MM.1S (cell line): ENCODE measurements around the gene SORBS2.

Experiments used
- EZH2 ChIP-seq: fragments of 300-600 bp; sonication (generic); optimal IDR thresholded peaks from 2 replicates; pipeline ENCODE3; 2017; ENCODE audit warnings: low read depth, mild to moderate bottlenecking, antibody characterized with exemption, low read length, mixed read lengths
- EZH2phosphoT487 ChIP-seq: fragments of 300-600 bp; sonication (generic); IDR thresholded peaks from 2 replicates; pipeline ENCODE4 v1.6.1; 2018; ENCODE audit warnings: antibody characterized with exemption, low read length
- TF ChIP-seq, protein P1 (sequence below): fragments of 300-600 bp; sonication (generic); IDR thresholded peaks from 2 replicates; pipeline ENCODE4 v1.5.1; 2016; ENCODE audit warnings: antibody characterized with exemption, low read length, mixed read lengths

DNA sequence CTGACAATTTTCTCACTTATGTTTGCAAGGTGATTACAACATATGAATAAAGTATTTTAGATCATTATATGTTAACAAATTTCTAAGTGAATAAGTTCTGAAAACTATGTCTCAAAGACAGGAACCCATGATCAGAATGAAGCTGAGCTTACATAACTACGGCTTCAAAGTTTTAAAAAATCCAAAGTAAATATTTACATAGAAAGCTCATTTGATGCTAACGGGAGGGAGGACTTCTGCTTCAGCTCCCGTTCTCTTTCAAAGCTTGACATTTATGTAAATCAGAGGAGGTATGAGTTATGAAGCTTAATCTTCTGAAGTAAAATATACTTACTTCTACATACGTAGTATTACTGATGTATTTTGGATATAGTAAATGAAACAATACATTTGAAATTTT, 203.8 kb downstream of the SORBS2 start:
- TF ChIP-seq, protein P1, sequence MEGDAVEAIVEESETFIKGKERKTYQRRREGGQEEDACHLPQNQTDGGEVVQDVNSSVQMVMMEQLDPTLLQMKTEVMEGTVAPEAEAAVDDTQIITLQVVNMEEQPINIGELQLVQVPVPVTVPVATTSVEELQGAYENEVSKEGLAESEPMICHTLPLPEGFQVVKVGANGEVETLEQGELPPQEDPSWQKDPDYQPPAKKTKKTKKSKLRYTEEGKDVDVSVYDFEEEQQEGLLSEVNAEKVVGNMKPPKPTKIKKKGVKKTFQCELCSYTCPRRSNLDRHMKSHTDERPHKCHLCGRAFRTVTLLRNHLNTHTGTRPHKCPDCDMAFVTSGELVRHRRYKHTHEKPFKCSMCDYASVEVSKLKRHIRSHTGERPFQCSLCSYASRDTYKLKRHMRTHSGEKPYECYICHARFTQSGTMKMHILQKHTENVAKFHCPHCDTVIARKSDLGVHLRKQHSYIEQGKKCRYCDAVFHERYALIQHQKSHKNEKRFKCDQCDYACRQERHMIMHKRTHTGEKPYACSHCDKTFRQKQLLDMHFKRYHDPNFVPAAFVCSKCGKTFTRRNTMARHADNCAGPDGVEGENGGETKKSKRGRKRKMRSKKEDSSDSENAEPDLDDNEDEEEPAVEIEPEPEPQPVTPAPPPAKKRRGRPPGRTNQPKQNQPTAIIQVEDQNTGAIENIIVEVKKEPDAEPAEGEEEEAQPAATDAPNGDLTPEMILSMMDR: no peak
- TF ChIP-seq EZH2: no peak
- TF ChIP-seq EZH2phosphoT487: no peak
